Nephron progenitor cell (in vitro differentiated cells): ENCODE data around the gene KLHL29.

Source experiments
- DNase-seq: peaks from one replicate; pipeline ENCODE4 v3.0.0; 2021
- H3K27ac Mint-ChIP-seq: 2 replicates; pipeline ENCODE4 v1.8.0; 2021; ENCODE audit warnings: mild to moderate bottlenecking, moderate library complexity, mixed read lengths
- H3K27me3 Mint-ChIP-seq: 2 replicates; pipeline ENCODE4 v1.8.0; 2021; ENCODE audit warnings: mild to moderate bottlenecking, low read depth, mixed read lengths; ENCODE audit not compliant: poor library complexity
- H3K36me3 Mint-ChIP-seq: 2 replicates; pipeline ENCODE4 v1.8.0; 2021; ENCODE audit warnings: low read depth, mixed read lengths
- H3K4me1 Mint-ChIP-seq: 2 replicates; pipeline ENCODE4 v1.8.0; 2021; ENCODE audit warnings: mixed read lengths
- H3K4me3 Mint-ChIP-seq: 2 replicates; pipeline ENCODE4 v1.8.0; 2021; ENCODE audit warnings: mild to moderate bottlenecking, moderate library complexity, mixed read lengths
- H3K9me3 Mint-ChIP-seq: 2 replicates; pipeline ENCODE4 v1.8.0; 2021; ENCODE audit warnings: mild to moderate bottlenecking, moderate library complexity, mixed read lengths
- TF ChIP-seq, protein P1 (sequence below): fragments of 200-600 bp; sonication (generic); IDR thresholded peaks from 2 replicates; pipeline ENCODE4 v1.5.0; 2021; ENCODE audit warnings: antibody characterized with exemption

Gene KLHL29

DNA sequence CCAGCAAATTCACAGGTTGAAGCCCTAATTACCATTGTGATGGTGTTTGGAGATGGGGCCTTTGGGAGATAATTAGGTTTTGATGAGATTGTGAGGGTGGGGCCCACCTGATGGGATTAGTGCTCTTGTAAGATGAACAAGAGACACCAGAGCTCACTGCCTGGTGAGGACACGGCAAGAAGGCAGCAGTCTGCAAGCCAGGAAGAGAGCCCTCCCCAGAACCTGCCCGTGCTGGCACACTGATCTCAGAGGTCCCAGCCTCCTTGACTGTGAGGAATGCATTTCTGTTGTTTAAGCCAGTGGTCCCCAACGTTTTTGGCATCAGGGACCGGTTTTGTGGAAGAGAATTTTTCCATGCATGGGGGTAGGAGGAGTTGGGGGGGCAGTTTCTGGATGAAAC lies 240.7 kb downstream of the KLHL29 start:
- Mint-ChIP-seq H3K4me1 (peaks cover 74% of the 10 kb centered on the region), H3K27ac (no peak overlapping the region)

DNA sequence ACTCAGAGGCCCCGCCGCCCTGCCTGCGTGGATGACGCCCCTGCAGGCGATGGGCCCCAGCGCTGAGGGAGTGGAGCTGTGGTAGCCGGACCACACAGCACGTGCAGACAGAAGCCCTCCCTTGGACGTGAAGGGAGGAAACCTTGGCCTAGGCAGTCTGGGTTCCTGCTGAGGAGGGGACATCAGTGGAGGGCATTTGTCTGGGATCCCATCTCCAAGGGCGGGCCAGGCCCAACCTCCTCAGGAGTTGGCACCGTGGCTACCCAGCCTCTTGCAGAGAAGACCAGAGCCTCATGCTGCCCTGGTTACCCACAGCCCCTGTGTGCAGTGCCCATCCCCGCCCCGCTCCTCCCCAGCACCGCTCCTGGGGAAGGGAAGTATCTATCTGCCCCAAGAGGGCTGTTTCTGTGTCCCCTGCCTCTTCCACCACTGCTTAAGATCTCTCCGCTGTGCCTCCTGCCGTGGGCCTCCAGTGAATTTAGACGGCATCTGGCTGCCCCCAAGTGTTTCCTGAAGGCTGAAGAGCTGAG lies 241.8 kb downstream of the KLHL29 start:
- peak overlapping the region; percentile 37 for H3K27ac Mint-ChIP-seq
- TF ChIP-seq, protein P1, sequence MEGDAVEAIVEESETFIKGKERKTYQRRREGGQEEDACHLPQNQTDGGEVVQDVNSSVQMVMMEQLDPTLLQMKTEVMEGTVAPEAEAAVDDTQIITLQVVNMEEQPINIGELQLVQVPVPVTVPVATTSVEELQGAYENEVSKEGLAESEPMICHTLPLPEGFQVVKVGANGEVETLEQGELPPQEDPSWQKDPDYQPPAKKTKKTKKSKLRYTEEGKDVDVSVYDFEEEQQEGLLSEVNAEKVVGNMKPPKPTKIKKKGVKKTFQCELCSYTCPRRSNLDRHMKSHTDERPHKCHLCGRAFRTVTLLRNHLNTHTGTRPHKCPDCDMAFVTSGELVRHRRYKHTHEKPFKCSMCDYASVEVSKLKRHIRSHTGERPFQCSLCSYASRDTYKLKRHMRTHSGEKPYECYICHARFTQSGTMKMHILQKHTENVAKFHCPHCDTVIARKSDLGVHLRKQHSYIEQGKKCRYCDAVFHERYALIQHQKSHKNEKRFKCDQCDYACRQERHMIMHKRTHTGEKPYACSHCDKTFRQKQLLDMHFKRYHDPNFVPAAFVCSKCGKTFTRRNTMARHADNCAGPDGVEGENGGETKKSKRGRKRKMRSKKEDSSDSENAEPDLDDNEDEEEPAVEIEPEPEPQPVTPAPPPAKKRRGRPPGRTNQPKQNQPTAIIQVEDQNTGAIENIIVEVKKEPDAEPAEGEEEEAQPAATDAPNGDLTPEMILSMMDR, result no peak
- H3K4me1 Mint-ChIP-seq, result peaks cover 75% of the 10 kb centered on the region
- H3K36me3 Mint-ChIP-seq, result peaks cover 5% of the 10 kb centered on the region
- H3K27me3 Mint-ChIP-seq, result peaks cover 7% of the 10 kb centered on the region
- DNase-seq, result no peak
- peaks cover 14% of the 10 kb centered on the region for H3K9me3 Mint-ChIP-seq
- no peak overlapping the region for H3K4me3 Mint-ChIP-seq

More for the DNA sequence above, 240.7 kb downstream of the KLHL29 start:
- no peak for DNase-seq
- Mint-ChIP-seq H3K36me3 (peaks cover 5% of the 10 kb centered on the region), H3K9me3 (peaks cover 14% of the 10 kb centered on the region), H3K27me3 (no peaks in the 10 kb centered on the region), H3K4me3 (no peak overlapping the region)
- TF ChIP-seq, protein P1, result no peak

- H3K4me1 Mint-ChIP-seq, result peaks cover 76% of the 10 kb centered on the region
- H3K9me3 Mint-ChIP-seq, result peaks cover 14% of the 10 kb centered on the region
- TF ChIP-seq, protein P1, result no peak
- peaks cover 5% of the 10 kb centered on the region for H3K36me3 Mint-ChIP-seq
- H3K27me3 Mint-ChIP-seq, result peaks cover 8% of the 10 kb centered on the region
- no peak overlapping the region for H3K4me3 Mint-ChIP-seq
- H3K27ac Mint-ChIP-seq, result peak overlapping the region; percentile 82
- no peak for DNase-seq
These were observed 242.4 kb downstream of the KLHL29 start for GRCh38 chr2:23627236-23628009.

- Mint-ChIP-seq H3K36me3 (peaks cover 4% of the 10 kb centered on the region), H3K27ac (peak overlapping the region; percentile 45), H3K27me3 (peaks cover 8% of the 10 kb centered on the region), H3K9me3 (peaks cover 6% of the 10 kb centered on the region), H3K4me1 (peaks cover 67% of the 10 kb centered on the region), H3K4me3 (peak overlapping the region; percentile 30)
- peak; percentile 37 for DNase-seq
- TF ChIP-seq, protein P1, result no peak
These were observed 244.2 kb downstream of the KLHL29 start for GRCh38 chr2:23628926-23629771.

- H3K27me3 Mint-ChIP-seq, result peaks cover 8% of the 10 kb centered on the region
- peaks cover 60% of the 10 kb centered on the region for H3K4me1 Mint-ChIP-seq
- H3K36me3 Mint-ChIP-seq, result no peaks in the 10 kb centered on the region
- TF ChIP-seq, protein P1, result no peak
- no peak overlapping the region for H3K4me3 Mint-ChIP-seq
- H3K9me3 Mint-ChIP-seq, result no peaks in the 10 kb centered on the region
- H3K27ac Mint-ChIP-seq, result peak overlapping the region; percentile 45
- no peak for DNase-seq
These were observed 244.9 kb downstream of the KLHL29 start for GRCh38 chr2:23629772-23630480.
